Trophoblast cell (in vitro differentiated cells and primary cell): ENCODE data around the gene UQCRC2.

Experiments used
- DNase-seq, 2 donors: peaks; one replicate each; pipeline ENCODE4 v3.0.0-alpha.2; 2016
- H2AFZ ChIP-seq: 2 replicates; pipeline ENCODE4 v1.6.1; 2013; ENCODE audit warnings: low read length, moderate library complexity, mild to moderate bottlenecking; ENCODE audit not compliant: insufficient read depth, poor library complexity
- H2AK5ac ChIP-seq: 2 replicates; pipeline ENCODE4 v1.6.1; 2013; ENCODE audit warnings: mild to moderate bottlenecking, low read length
- H2BK120ac ChIP-seq: 2 replicates; pipeline ENCODE4 v1.6.1; 2013; ENCODE audit warnings: low read length, mild to moderate bottlenecking, moderate library complexity; ENCODE audit not compliant: insufficient read depth, poor library complexity
- H2BK12ac ChIP-seq: 2 replicates; pipeline ENCODE4 v1.6.1; 2013; ENCODE audit warnings: mild to moderate bottlenecking, low read length, moderate library complexity
- H2BK5ac ChIP-seq: 2 replicates; pipeline ENCODE4 v1.6.1; 2013; ENCODE audit warnings: low read length, low read depth, moderate library complexity, mild to moderate bottlenecking; ENCODE audit not compliant: poor library complexity
- H3K14ac ChIP-seq: 2 replicates; pipeline ENCODE4 v1.6.1; 2013; ENCODE audit warnings: mild to moderate bottlenecking, low read length
- H3K18ac ChIP-seq: 2 replicates; pipeline ENCODE4 v1.6.1; 2013; ENCODE audit warnings: mild to moderate bottlenecking, low read length
- H3K23ac ChIP-seq: 2 replicates; pipeline ENCODE4 v1.6.1; 2013; ENCODE audit warnings: low read length
- H3K27ac ChIP-seq: 2 replicates; pipeline ENCODE4 v1.5.1; 2013; ENCODE audit warnings: low read depth, mild to moderate bottlenecking, inconsistent platforms, low read length, moderate library complexity
- H3K27me3 ChIP-seq: 2 replicates; pipeline ENCODE4 v1.6.1; 2013; ENCODE audit warnings: inconsistent platforms, mild to moderate bottlenecking, low read length, moderate library complexity; ENCODE audit not compliant: insufficient read depth
- H3K36me3 ChIP-seq, 2 experiments: 1 replicate in 1 of 2; 2 replicates in 1 of 2; pipeline ENCODE4 v1.6.1; 2013; ENCODE audit warnings: low read length in 2 of 2, mild to moderate bottlenecking in 2 of 2, moderate library complexity in 1 of 2; ENCODE audit not compliant: insufficient read depth in 2 of 2, control insufficient read depth in 1 of 2
- H3K4ac ChIP-seq: 2 replicates; pipeline ENCODE4 v1.6.1; 2013; ENCODE audit warnings: low read depth, mild to moderate bottlenecking, low read length, moderate library complexity
- H3K4me1 ChIP-seq, 2 experiments: 1 replicate in 1 of 2; 2 replicates in 1 of 2; pipeline ENCODE4 v1.6.1; 2013; ENCODE audit warnings: low read length in 2 of 2, mild to moderate bottlenecking in 2 of 2, moderate library complexity in 1 of 2; ENCODE audit not compliant: insufficient read depth in 2 of 2, control insufficient read depth in 1 of 2
- H3K4me2 ChIP-seq: 2 replicates; pipeline ENCODE4 v1.6.1; 2013; ENCODE audit warnings: inconsistent platforms, mild to moderate bottlenecking, low read length, moderate library complexity
- H3K4me3 ChIP-seq: 2 replicates; pipeline ENCODE4 v1.5.1; 2013; ENCODE audit warnings: mild to moderate bottlenecking, low read depth, low read length, inconsistent platforms
- H3K79me1 ChIP-seq: one replicate; pipeline ENCODE4 v1.6.1; 2013; ENCODE audit warnings: low read length
- H3K79me2 ChIP-seq: 2 replicates; pipeline ENCODE4 v1.6.1; 2013; ENCODE audit warnings: low read length, mild to moderate bottlenecking; ENCODE audit not compliant: control insufficient read depth, insufficient read depth, poor library complexity
- H3K9ac ChIP-seq: 2 replicates; pipeline ENCODE4 v1.6.1; 2013; ENCODE audit warnings: mild to moderate bottlenecking, low read length
- H3K9me3 ChIP-seq: 2 replicates; pipeline ENCODE4 v1.6.1; 2013; ENCODE audit warnings: low read depth, mild to moderate bottlenecking, control low read depth, inconsistent platforms, low read length; ENCODE audit not compliant: insufficient read depth
- H4K12ac ChIP-seq: 2 replicates; pipeline ENCODE4 v1.6.1; 2013; ENCODE audit warnings: low read depth, mild to moderate bottlenecking, low read length, moderate library complexity
- H4K8ac ChIP-seq: 2 replicates; pipeline ENCODE4 v1.6.1; 2013; ENCODE audit warnings: low read depth, mild to moderate bottlenecking, low read length, moderate library complexity
- H4K91ac ChIP-seq: one replicate; pipeline ENCODE4 v1.6.1; 2013; ENCODE audit warnings: low read depth, mild to moderate bottlenecking, low read length, moderate library complexity
- WGBS: extraction: QIAGEN DNeasy Blood & Tissue Kit; methylation state at CpG from one replicate; pipeline ENCODE4 v1.1.7; 2013; ENCODE audit warnings: missing lambda C conversion rate; ENCODE audit not compliant: insufficient read length, insufficient coverage; ENCODE audit errors: extremely low coverage; 5-methylcytosine and 5-hydroxymethylcytosine counted together

UQCRC2 gene

DNA sequence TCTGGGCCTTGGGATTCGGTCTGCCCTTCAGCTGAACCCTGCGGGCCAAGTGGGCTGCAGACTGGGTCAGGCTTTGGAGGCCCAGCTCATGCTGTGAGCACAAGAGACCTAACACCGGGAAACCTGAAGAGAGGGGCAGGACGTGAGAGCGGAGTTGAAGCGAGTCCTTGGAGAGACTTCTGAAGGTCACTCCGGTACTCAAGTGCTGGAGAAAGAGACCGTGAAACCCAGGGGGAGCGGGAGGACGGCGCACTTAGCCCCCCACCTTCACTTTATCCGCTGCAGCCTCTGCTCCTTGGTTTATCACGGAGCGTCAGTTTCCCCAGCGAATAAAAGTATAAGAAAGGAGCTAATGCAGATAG is 361 bp downstream of the UQCRC2 start:
- H3K4ac ChIP-seq: peak overlapping the region; percentile 97
- no peak overlapping the region for H2BK12ac ChIP-seq

DNA sequence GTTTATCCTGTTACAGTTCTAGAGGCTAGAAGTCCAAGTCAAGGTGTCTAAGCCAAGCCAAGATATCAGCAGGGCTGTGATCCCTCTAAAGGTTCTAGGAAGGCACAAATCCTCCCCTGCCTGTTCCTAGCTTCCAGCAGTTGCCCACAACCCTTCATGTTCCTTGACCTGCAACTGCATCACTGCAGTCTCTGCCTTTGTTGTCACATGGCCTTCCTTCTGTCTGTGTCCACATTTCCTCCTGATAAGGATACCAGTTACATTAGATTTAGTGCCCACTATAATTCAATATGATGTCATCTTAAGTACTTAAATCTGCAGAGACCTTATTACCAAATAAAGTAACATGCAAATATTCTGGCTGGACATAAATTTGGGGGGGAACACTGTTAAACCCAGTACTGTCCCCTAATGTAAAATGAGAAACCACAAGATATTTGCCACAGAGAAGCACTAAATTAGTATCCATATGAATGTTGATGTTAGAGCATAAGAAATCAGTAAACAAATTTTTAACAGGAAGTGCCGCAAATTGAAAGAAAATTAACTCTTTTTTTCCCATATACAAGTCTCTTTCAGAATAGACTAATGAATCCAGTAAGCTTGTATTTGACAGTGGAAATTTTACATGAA is 4.7 kb downstream of the UQCRC2 start:
- Histone ChIP-seq H4K8ac (no peak overlapping the region), H3K79me2 (peaks cover 8% of the 10 kb centered on the region), H4K12ac (no peak overlapping the region), H4K91ac (no peak overlapping the region), H3K9ac (no peak overlapping the region), H2AK5ac (no peak overlapping the region), H3K36me3 (peaks cover 17 to 35% of the 10 kb centered on the region in 2 experiments), H3K4me2 (no peak overlapping the region), H3K9me3 (no peaks in the 10 kb centered on the region), H3K4me1 (peaks cover 0 to 4% of the 10 kb centered on the region in 2 experiments), H2BK5ac (no peak overlapping the region), H3K79me1 (peaks cover 5% of the 10 kb centered on the region), H2BK120ac (no peak overlapping the region), H3K18ac (no peak overlapping the region), H3K27me3 (no peaks in the 10 kb centered on the region), H3K4me3 (no peak overlapping the region), H3K23ac (no peak overlapping the region), H2AFZ (no peak overlapping the region), H3K14ac (no peak overlapping the region), H2BK12ac (no peak overlapping the region), H3K4ac (no peak overlapping the region), H3K27ac (no peak overlapping the region)
- WGBS: no CpG with 5 or more reads among the region's 1 CpG
- no peak for DNase-seq

More for the DNA sequence above, 361 bp downstream of the UQCRC2 start:
- Histone ChIP-seq H4K8ac (peak overlapping the region; percentile 89), H3K4me1 (peaks cover 2 to 7% of the 10 kb centered on the region in 2 experiments), H3K27ac (no peak overlapping the region), H3K27me3 (no peaks in the 10 kb centered on the region), H3K79me1 (peaks cover 8% of the 10 kb centered on the region), H3K4me2 (peak overlapping the region; percentile 68), H3K23ac (no peak overlapping the region), H2BK120ac (peak overlapping the region; percentile 51), H2AFZ (peak overlapping the region; percentile 58), H3K4me3 (peak overlapping the region; percentile 85), H4K91ac (peak overlapping the region; percentile 45), H4K12ac (peak overlapping the region; percentile 78), H3K14ac (peak overlapping the region; percentile 78), H3K9ac (peak overlapping the region; percentile 75), H2BK5ac (peak overlapping the region; percentile 25), H2AK5ac (peak overlapping the region; percentile 55), H3K79me2 (peaks cover 10% of the 10 kb centered on the region), H3K18ac (peak overlapping the region; percentile 70), H3K9me3 (no peaks in the 10 kb centered on the region), H3K36me3 (peaks cover 7 to 14% of the 10 kb centered on the region in 2 experiments)
- WGBS: no CpG with 5 or more reads among the region's 15 CpGs
- no peak for DNase-seq

DNA sequence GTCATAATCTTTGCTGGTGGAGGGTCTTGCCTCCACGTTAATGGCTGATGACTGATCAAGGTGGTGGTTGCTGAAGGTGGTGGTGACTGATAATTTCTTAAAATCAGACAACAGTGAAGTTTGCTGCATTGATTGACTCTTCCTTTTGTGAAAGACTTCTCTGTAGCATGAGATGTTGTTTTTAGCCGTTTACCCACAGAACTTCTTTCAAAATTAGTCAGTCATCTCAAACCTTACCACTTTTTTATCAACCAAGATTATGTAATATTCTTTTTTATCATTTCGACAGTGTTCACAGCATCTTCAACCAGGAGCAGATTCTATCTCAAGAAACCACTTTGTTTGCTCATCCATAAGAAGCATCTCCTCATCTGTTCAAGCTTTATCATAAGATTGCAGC is 5.9 kb downstream of the UQCRC2 start:
- Histone ChIP-seq H3K36me3 (peaks cover 26 to 45% of the 10 kb centered on the region in 2 experiments), H2AFZ (no peak overlapping the region), H3K4me1 (peaks cover 0 to 2% of the 10 kb centered on the region in 2 experiments), H2BK5ac (no peak overlapping the region), H3K4ac (no peak overlapping the region), H3K9me3 (no peaks in the 10 kb centered on the region), H3K23ac (no peak overlapping the region), H3K79me1 (no peaks in the 10 kb centered on the region), H2BK12ac (no peak overlapping the region), H4K91ac (no peak overlapping the region), H3K27ac (no peak overlapping the region), H3K79me2 (peaks cover 2% of the 10 kb centered on the region), H4K12ac (no peak overlapping the region), H4K8ac (no peak overlapping the region), H2BK120ac (no peak overlapping the region), H3K4me3 (no peak overlapping the region), H2AK5ac (no peak overlapping the region), H3K27me3 (no peaks in the 10 kb centered on the region), H3K18ac (no peak overlapping the region), H3K4me2 (no peak overlapping the region), H3K9ac (no peak overlapping the region), H3K14ac (no peak overlapping the region)
- DNase-seq: no peak
- WGBS: no CpG with 5 or more reads among the region's 3 CpGs

DNA sequence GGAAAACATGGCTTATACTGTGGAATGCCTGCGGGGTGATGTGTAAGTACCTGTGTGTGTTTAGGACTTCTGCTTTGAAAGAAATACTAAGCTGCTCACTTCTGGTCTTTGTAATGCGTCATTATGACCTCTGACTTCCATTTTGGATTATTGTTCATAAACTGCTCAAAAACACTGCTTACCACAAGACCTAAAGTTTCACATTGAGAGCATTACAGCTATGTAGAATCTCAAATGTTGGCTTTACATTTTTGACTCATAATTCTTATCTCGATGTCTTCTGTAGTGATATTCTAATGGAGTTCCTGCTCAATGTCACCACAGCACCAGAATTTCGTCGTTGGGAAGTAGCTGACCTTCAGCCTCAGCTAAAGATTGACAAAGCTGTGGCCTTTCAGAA is 9.3 kb downstream of the UQCRC2 start:
- WGBS: no CpG with 5 or more reads among the region's 5 CpGs
- H2BK5ac ChIP-seq: no peak overlapping the region
- no peak overlapping the region for H2AK5ac ChIP-seq
- H3K4me2 ChIP-seq: no peak overlapping the region
- no peak overlapping the region for H3K4ac ChIP-seq
- H4K8ac ChIP-seq: no peak overlapping the region
- H3K14ac ChIP-seq: no peak overlapping the region
- H4K91ac ChIP-seq: no peak overlapping the region
- H3K27me3 ChIP-seq: no peaks in the 10 kb centered on the region
- no peak overlapping the region for H3K4me3 ChIP-seq
- no peak overlapping the region for H3K27ac ChIP-seq
- H3K36me3 ChIP-seq: peaks cover 28 to 52% of the 10 kb centered on the region in 2 experiments
- H3K18ac ChIP-seq: no peak overlapping the region
- no peaks in the 10 kb centered on the region for H3K9me3 ChIP-seq
- H3K4me1 ChIP-seq: no peaks in the 10 kb centered on the region
- no peaks in the 10 kb centered on the region for H3K79me2 ChIP-seq
- no peak overlapping the region for H3K9ac ChIP-seq
- no peak for DNase-seq
- no peak overlapping the region for H3K23ac ChIP-seq
- H2BK120ac ChIP-seq: no peak overlapping the region
- no peak overlapping the region for H4K12ac ChIP-seq
- no peak overlapping the region for H2AFZ ChIP-seq
- no peaks in the 10 kb centered on the region for H3K79me1 ChIP-seq
- H2BK12ac ChIP-seq: no peak overlapping the region
